Cardiac fibroblast (primary cell): ENCODE measurements around the gene HRCT1.
A peak's percentile ranks its signal among the peaks of the same experiment; 100 is the strongest.
"Not testable (repeated sequence)": the region's sequence is repeated elsewhere in the genome, so short reads cannot be mapped to it uniquely, and the experiment has no call there.

Experiments
- DNase-seq, 2 donors: peaks; one replicate each; pipeline versions ENCODE4 v3.0.0 to v3.0.0-alpha.2; 2010; ENCODE audit warnings: low read depth in 2 of 2
- H3K4me3 ChIP-seq, 2 donors: replicated peaks in 1 of 2; 1 replicate in 1 of 2; 2 replicates in 1 of 2; pipeline ENCODE4 v1.5.1; 2011; ENCODE audit warnings: low read depth in 2 of 2, low read length in 2 of 2, mild to moderate bottlenecking in 2 of 2, moderate library complexity in 1 of 2
- TF ChIP-seq, protein P1 (sequence below): IDR thresholded peaks from one replicate; pipeline ENCODE4 v1.5.1; 2011; ENCODE audit warnings: low read depth, mild to moderate bottlenecking, low read length, inconsistent platforms

HRCT1 gene

DNA sequence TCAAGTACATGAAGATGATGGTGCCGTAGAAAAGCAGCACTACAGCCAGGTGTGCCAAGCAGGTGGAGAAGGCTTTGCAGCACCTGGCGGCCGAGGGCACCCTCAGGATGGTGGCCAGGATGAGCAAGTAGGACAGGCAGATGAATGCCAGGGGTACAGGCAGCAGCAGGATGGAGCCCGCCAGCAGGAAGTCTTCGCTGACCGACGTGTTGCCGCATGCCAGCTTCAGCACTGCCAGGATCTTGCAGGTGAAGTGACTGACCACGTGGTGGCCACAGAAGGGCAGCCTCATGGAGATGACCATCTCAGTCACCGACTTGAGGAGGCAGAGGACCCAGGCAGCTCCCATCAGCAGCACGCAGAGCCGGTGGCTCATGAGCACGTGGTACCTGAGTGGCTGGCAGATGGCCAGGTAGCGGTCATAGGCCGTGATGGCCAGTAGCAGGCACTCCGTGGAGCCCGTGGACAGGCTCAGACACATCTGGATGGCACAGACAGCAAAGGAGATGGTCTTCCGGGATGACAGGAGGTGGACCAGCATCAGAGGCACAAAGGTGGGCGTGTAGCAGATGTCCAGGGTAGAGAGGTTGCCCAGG, 36.3 kb upstream of the HRCT1 start:
- DNase-seq: no peak
- TF ChIP-seq, protein P1, sequence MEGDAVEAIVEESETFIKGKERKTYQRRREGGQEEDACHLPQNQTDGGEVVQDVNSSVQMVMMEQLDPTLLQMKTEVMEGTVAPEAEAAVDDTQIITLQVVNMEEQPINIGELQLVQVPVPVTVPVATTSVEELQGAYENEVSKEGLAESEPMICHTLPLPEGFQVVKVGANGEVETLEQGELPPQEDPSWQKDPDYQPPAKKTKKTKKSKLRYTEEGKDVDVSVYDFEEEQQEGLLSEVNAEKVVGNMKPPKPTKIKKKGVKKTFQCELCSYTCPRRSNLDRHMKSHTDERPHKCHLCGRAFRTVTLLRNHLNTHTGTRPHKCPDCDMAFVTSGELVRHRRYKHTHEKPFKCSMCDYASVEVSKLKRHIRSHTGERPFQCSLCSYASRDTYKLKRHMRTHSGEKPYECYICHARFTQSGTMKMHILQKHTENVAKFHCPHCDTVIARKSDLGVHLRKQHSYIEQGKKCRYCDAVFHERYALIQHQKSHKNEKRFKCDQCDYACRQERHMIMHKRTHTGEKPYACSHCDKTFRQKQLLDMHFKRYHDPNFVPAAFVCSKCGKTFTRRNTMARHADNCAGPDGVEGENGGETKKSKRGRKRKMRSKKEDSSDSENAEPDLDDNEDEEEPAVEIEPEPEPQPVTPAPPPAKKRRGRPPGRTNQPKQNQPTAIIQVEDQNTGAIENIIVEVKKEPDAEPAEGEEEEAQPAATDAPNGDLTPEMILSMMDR: no peak
- no peak overlapping the region for H3K4me3 ChIP-seq

DNA sequence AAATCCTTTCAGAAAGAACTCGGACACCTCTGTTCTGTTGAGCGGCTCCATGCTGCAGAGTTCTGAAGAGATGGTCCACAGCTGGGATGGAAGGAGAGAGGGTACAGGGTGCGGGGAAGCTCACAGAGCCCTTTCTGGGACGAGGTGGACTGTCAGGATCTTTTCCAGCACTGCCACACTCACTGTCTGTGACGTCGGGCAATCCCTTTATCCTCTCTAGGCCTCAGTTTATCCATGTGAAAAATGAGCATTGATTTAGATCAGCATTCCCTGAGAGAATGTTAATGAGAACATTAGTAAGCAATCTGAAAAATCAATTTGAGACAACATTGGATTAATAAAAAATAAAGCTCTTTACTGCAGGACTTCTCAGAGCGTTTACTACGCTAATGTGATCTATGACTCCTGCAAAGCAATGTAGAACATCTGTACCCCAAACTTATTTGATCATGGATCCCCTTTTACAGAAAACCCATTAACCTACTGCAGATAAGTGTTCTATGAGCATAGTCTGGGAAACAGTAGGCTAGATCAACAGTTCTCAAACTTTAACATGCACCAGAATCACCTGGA, 35.6 kb upstream of the HRCT1 start, which contains the start of gene OR13J1:
Gene OR13J1, minus strand, starts transcription at position 51 of the 573 bp plus-strand sequence. Its CDS starts 0 bp downstream, at position 51.
- TF ChIP-seq, protein P1: no peak

DNA sequence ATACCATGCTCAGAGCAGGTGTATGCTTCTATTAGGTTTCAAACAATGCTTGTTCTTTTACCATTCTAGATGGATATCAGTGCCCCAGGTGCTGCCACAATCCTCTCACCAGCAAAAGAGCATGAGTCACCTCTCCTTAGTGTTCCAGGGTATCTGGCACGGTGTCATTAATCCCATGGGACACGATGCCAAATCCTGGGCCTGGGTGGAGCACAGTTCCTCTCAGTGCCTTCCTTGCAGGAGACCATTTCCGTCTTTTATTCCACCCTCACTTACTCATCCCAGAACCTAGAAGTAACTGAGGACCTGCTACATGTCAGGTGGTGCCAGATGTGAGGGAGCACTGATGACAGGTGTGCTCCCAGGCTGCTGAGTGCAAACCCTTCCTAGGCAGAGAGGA, 34.5 kb upstream of the HRCT1 start:
- no peak for DNase-seq
- TF ChIP-seq, protein P1: no peak
- no peak overlapping the region for H3K4me3 ChIP-seq

More for the DNA sequence above, 35.6 kb upstream of the HRCT1 start, which contains the start of gene OR13J1:
- H3K4me3 ChIP-seq: no peak within 1 kb of the TSS
- no peak for DNase-seq

DNA sequence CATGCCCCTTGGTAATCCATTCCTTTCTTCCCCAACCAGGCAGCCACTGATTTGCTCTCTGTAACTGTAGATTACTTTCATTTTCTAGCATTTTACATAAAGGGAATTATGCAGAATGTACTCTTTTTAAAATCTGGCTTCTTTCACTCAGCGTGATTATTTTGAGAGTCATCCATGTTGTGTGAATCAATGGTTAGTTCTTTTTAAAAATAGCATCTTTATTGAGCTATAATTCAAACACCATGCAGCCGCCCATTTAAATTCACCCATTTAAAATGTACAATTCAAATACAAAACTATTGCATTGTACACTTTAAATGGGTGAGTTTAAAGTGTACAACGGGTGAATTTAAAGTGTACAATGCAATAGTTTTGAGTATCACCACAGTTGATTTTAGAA, 33.5 kb upstream of the HRCT1 start:
- DNase-seq: no peak
- TF ChIP-seq, protein P1: no peak

DNA sequence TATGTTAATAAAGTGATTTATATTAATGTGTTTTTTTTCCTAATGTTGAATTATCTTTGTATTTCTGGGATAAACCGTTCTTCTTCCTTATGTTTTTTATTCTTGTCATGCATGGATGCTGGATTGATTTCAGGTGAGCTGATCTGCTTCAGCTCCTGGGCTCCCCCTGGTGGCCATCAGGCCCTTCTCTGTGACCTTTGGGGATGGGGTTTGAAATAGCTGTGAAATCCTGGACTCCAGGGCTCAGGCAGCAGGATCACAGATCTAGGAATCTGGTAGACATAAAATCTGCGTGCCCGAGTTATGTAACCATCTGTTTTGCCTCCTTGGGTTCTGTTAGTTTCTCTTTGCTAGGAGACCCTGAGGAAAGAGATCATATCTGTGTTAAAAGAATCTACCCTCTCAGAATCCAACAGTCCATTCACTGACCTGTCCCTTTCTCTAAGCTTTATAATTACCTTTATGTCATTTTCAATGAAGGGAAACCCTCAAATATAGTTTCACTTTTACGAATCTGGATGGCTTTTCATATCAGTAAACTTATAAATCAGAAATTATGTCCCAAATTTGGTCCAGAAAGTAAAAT, 23.6 kb upstream of the HRCT1 start:
- TF ChIP-seq, protein P1: peak; percentile 96
- peak; percentile 82 to 83 for DNase-seq
- H3K4me3 ChIP-seq: no peak overlapping the region

More for the DNA sequence above, 33.5 kb upstream of the HRCT1 start:
- H3K4me3 ChIP-seq: no peak overlapping the region

DNA sequence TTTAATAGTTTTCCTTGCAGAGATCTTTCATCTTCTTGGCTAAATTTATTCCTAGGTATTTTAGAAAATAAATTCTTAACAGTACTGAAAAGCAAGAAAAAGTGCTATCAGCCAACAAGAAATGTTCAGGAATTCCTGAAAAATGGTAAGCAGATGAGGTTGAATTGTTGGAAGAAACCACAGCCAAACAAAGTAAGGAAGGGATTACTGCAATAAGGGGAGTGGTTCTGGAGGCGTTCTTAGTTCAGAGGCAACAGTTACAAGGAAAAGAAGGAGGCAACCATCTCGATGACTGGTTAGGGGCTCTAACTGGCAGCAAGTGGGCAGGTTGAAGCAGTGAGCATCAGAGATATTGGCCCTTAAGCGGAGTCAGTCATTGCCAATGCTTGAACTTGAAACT, 23.0 kb upstream of the HRCT1 start:
- TF ChIP-seq, protein P1: no peak
- peak in 1 of 2 donors; percentile 34 for DNase-seq
- H3K4me3 ChIP-seq: no peak overlapping the region

DNA sequence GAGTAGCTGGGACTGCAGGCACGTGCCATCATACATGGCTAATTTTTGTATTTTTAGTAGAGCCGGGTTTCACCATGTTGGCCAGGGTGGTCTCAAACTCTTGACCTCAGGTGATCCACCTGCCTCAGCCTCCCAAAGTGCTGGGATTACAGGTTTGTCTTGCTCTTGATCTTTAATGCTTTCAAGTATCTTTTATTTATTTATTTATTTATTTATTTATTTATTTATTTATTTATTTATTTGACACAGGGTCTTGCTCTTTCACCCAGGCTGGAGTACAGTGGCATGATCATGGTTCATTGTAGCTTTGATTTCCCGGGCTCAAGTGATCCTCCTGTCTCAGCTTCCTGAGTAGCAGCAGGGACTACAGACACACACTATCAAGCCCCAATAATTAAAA, 21.1 kb upstream of the HRCT1 start:
- not testable (repeated sequence) for H3K4me3 ChIP-seq, DNase-seq
